Fibroblast of lung (primary cell): Measurements from ENCODE around the gene PCDHA10.

Experiments used
- CTCF ChIP-seq, 2 donors: IDR thresholded peaks in 1 of 2; conservative IDR thresholded peaks in 1 of 2; 1 replicate in 1 of 2; 2 replicates in 1 of 2; pipeline ENCODE4 v1.5.1; 2011 to 2012; ENCODE audit warnings: low read length in 2 of 2, control low read depth in 1 of 2, inconsistent platforms in 1 of 2, low read depth in 1 of 2, mild to moderate bottlenecking in 1 of 2
- EZH2 ChIP-seq: IDR thresholded peaks from 2 replicates; pipeline ENCODE4 v1.5.1; 2012; ENCODE audit warnings: low read length, control low read depth, mild to moderate bottlenecking; ENCODE audit errors: missing control alignments

- TF ChIP-seq CTCF (conservative IDR thresholded peaks at IDR 0.05 in 1 of 2, IDR thresholded peaks at IDR 0.05 in 1 of 2; ENCODE audit: low read depth in 1 of 2, low read length in 2 of 2): peak; percentile 35 to 36
- TF ChIP-seq EZH2: no peak
Observed at GRCh38 chr5:140821375-140822280, 34.1 kb upstream of the PCDHA10 start, which contains the start of gene PCDHA5.
